ENCODE measurements around the gene DYSF. TPM values are rescaled to one million over a fixed set of nuclear protein-coding genes. Genes with fewer than 3 reads are reported as not detected.

Gene DYSF
- total RNA-seq, 4 donors from 2014 or later: 17.4 to 40.7 (median 18.5) TPM

GRCh38 chr2:71554706-71555056 lies 101.3 kb downstream of the DYSF start:
- no peaks in the 10 kb centered on the region for H3K27me3 ChIP-seq
- H3K36me3 ChIP-seq: peaks cover 0 to 82% (median 51%) of the 10 kb centered on the region in 4 donors
- no peaks in the 10 kb centered on the region for H3K9me3 ChIP-seq
- intact Hi-C loops (cut with DNase I): no loop called here
- no peak for DNase-seq (ENCODE audit: extremely low spot score)
- no peak for TF ChIP-seq POLR2A (IDR thresholded peaks at IDR 0.05; ENCODE audit: low read depth)
- TF ChIP-seq, protein P1, sequence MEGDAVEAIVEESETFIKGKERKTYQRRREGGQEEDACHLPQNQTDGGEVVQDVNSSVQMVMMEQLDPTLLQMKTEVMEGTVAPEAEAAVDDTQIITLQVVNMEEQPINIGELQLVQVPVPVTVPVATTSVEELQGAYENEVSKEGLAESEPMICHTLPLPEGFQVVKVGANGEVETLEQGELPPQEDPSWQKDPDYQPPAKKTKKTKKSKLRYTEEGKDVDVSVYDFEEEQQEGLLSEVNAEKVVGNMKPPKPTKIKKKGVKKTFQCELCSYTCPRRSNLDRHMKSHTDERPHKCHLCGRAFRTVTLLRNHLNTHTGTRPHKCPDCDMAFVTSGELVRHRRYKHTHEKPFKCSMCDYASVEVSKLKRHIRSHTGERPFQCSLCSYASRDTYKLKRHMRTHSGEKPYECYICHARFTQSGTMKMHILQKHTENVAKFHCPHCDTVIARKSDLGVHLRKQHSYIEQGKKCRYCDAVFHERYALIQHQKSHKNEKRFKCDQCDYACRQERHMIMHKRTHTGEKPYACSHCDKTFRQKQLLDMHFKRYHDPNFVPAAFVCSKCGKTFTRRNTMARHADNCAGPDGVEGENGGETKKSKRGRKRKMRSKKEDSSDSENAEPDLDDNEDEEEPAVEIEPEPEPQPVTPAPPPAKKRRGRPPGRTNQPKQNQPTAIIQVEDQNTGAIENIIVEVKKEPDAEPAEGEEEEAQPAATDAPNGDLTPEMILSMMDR (IDR thresholded peaks at IDR 0.05): no peak
- H3K4me1 ChIP-seq: no peaks in the 10 kb centered on the region
- WGBS: 95% methylated on average over 2 of the region's 2 CpGs
- no peak overlapping the region for H3K27ac ChIP-seq (replicated peaks in 1 of 4)
- H3K4me3 ChIP-seq: no peak overlapping the region

DNA sequence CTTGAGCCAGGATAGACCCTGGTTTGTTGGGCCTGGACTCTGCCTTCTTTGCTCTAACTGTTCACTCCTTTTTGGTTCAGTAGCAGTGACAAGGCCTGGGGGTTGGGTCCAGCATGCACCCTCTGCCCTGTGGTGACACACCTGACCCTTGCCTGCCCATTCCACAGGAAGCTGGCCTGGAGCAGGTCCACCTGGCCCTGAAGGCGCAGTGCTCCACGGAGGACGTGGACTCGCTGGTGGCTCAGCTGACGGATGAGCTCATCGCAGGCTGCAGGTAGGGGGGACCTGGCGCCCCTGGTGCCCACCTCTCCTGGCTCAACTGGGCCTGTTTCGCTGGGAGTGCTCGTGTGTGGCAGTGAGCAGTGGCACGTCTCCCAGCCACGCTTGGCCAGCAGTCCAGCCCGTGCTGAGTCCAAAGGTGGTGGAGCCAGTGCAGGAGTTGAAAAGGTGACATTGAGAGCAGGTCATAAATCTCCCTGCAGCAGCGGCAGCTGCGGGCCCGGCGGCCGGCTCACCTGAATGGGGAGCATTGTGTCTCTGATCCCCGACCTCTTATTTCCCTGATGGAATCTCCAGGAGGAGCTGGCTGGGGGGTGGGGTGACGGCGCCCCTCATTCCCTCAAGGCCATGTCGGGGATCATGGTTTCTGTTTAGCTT lies 102.6 kb downstream of the DYSF start:
- no peak overlapping the region for H3K4me3 ChIP-seq
- no peaks in the 10 kb centered on the region for H3K27me3 ChIP-seq
- WGBS: 86% methylated on average over 19 of the region's 21 CpGs
- no peak overlapping the region for H3K27ac ChIP-seq (replicated peaks in 1 of 4)
- no peak for DNase-seq (ENCODE audit: extremely low spot score)
- no peak for TF ChIP-seq EP300 (IDR thresholded peaks at IDR 0.05)
- TF ChIP-seq POLR2A (IDR thresholded peaks at IDR 0.05; ENCODE audit: low read depth): no peak
- TF ChIP-seq POLR2AphosphoS5 (IDR thresholded peaks at IDR 0.05): no peak
- TF ChIP-seq, protein P1 (IDR thresholded peaks at IDR 0.05): no peak
- intact Hi-C loops (cut with DNase I): no loop called here
- no peaks in the 10 kb centered on the region for H3K4me1 ChIP-seq
- H3K9me3 ChIP-seq: no peaks in the 10 kb centered on the region
- peaks cover 0 to 85% (median 53%) of the 10 kb centered on the region in 4 donors for H3K36me3 ChIP-seq

GRCh38 chr2:71556692-71557250 lies 103.4 kb downstream of the DYSF start:
- WGBS: 75% methylated on average over 5 of the region's 5 CpGs
- Histone ChIP-seq H3K4me3 (no peak overlapping the region), H3K27me3 (no peaks in the 10 kb centered on the region), H3K36me3 (peaks cover 0 to 85% (median 56%) of the 10 kb centered on the region in 4 donors), H3K4me1 (no peaks in the 10 kb centered on the region), H3K9me3 (no peaks in the 10 kb centered on the region), H3K27ac (replicated peaks in 1 of 4) (no peak overlapping the region)
- no peak for TF ChIP-seq POLR2A (IDR thresholded peaks at IDR 0.05; ENCODE audit: low read depth)
- TF ChIP-seq POLR2AphosphoS5 (IDR thresholded peaks at IDR 0.05): no peak
- TF ChIP-seq, protein P1 (IDR thresholded peaks at IDR 0.05): no peak
- TF ChIP-seq EP300 (IDR thresholded peaks at IDR 0.05): no peak
- DNase-seq (ENCODE audit: extremely low spot score): no peak
- intact Hi-C loops (cut with DNase I): no loop called here

- Histone ChIP-seq H3K4me3 (no peak overlapping the region), H3K27me3 (no peaks in the 10 kb centered on the region), H3K36me3 (peaks cover 0 to 85% (median 59%) of the 10 kb centered on the region in 4 donors), H3K9me3 (no peaks in the 10 kb centered on the region), H3K27ac (replicated peaks in 1 of 4) (no peak overlapping the region), H3K4me1 (no peaks in the 10 kb centered on the region)
- no peak for DNase-seq (ENCODE audit: extremely low spot score)
- TF ChIP-seq, protein P1 (IDR thresholded peaks at IDR 0.05): no peak
- no peak for TF ChIP-seq EP300 (IDR thresholded peaks at IDR 0.05)
- TF ChIP-seq POLR2A (IDR thresholded peaks at IDR 0.05; ENCODE audit: low read depth): no peak
- no peak for TF ChIP-seq POLR2AphosphoS5 (IDR thresholded peaks at IDR 0.05)
- intact Hi-C loops (cut with DNase I): no loop called here
- 90% methylated on average over 6 of the region's 6 CpGs for WGBS
These were observed 104.0 kb downstream of the DYSF start for GRCh38 chr2:71557321-71557720.
